Neural crest cell (in vitro differentiated cells): ENCODE results near the gene FCGR3B. TPM values are rescaled to one million over a fixed set of nuclear protein-coding genes. Genes with fewer than 3 reads are reported as not detected.
A peak's percentile ranks its signal among the peaks of the same experiment; 100 is the strongest.
"Not testable (repeated sequence)": the region's sequence is repeated elsewhere in the genome, so short reads cannot be mapped to it uniquely, and the experiment has no call there.

ENCODE experiments used
- DNase-seq: peaks from one replicate; pipeline ENCODE4 v3.0.0; 2021; ENCODE audit warnings: low read depth, mixed read lengths, low spot score
- H3K27ac Mint-ChIP-seq: one replicate; pipeline ENCODE4 v1.8.0; 2021; ENCODE audit warnings: mild to moderate bottlenecking, mixed read lengths; ENCODE audit not compliant: unreplicated experiment
- H3K27me3 Mint-ChIP-seq: 2 replicates; pipeline ENCODE4 v1.8.0; 2021; ENCODE audit warnings: low read depth, mild to moderate bottlenecking, mixed read lengths
- H3K36me3 Mint-ChIP-seq: 2 replicates; pipeline ENCODE4 v1.8.0; 2021; ENCODE audit warnings: low read depth, mild to moderate bottlenecking, mixed read lengths
- H3K4me1 Mint-ChIP-seq: 2 replicates; pipeline ENCODE4 v1.8.0; 2021; ENCODE audit warnings: mixed read lengths
- H3K4me3 Mint-ChIP-seq: one replicate; pipeline ENCODE4 v1.8.0; 2021; ENCODE audit warnings: mild to moderate bottlenecking, mixed read lengths
- H3K9me3 Mint-ChIP-seq: 2 replicates; pipeline ENCODE4 v1.8.0; 2021; ENCODE audit warnings: mixed read lengths
- total RNA-seq: library from RNA; stranded (reverse); gene quantifications from 2 replicates; pipeline ENCODE4 v1.2.1, GENCODE V29; 2021
- TF ChIP-seq, protein P1 (sequence below): fragments of 200-600 bp; sonication (generic); conservative IDR thresholded peaks from 2 replicates; pipeline ENCODE4 v1.5.0; 2021; ENCODE audit warnings: antibody characterized with exemption, mild to moderate bottlenecking

FCGR3B gene
- total RNA-seq, 1 donor from 2014 or later, result not detected

DNA sequence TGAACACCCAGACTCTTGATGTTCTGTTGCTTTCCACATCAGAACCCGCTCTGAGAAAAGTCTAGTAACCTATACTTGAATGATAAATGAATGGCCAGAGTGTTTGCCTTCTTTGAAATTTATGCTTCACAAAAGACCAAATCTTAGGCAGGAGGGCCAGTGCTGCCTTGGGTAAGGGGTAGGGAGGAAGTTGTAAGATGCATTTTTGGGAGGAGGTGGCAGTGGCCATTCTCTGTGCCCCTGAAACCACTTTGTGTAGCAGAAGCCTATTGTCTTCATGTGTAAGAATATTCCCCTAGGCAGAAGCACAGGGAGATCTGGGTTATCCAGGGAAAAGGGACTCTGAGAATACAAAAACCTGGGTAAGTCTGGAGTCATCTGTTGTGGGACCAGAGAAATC lies 32.6 kb upstream of the FCGR3B start:
- H3K4me1 Mint-ChIP-seq, DNase-seq, H3K4me3 Mint-ChIP-seq, H3K27me3 Mint-ChIP-seq, H3K9me3 Mint-ChIP-seq, H3K27ac Mint-ChIP-seq, H3K36me3 Mint-ChIP-seq: not testable (repeated sequence)

DNA sequence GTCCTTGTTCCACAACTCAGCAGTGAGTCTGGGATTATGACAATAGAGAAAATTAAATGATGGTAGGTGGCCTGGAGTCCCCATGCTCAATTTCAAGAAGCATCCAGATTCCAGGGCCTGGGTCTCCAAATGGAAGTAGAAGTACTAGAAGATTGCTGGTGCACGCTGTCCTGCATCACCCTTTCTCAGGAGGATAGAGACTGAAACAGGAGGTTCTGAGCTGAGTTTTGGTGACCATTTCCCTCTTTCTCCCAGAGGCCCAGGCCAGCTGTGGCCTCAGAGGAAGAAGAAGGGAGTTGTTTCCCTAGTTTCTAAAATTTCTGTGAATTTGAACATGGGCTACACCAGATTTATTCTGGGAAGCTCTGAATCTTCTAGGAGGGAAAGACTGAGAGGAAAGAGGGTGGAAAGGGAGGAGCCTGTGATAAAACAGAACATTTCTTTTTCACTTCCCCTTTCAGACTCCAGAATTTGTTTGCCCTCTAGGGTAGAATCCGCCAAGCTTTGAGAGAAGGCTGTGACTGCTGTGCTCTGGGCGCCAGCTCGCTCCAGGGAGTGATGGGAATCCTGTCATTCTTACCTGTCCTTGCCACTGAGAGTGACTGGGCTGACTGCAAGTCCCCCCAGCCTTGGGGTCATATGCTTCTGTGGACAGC lies 31.8 kb upstream of the FCGR3B start, which contains the start of gene FCGR2B:
Gene FCGR2B, plus strand, starts transcription at position 460 of the 656 bp plus-strand sequence. Its CDS starts 99 bp downstream, at position 559.
- not testable (repeated sequence) for DNase-seq, H3K36me3 Mint-ChIP-seq, H3K4me3 Mint-ChIP-seq, H3K4me1 Mint-ChIP-seq, H3K9me3 Mint-ChIP-seq, H3K27me3 Mint-ChIP-seq, H3K27ac Mint-ChIP-seq

DNA sequence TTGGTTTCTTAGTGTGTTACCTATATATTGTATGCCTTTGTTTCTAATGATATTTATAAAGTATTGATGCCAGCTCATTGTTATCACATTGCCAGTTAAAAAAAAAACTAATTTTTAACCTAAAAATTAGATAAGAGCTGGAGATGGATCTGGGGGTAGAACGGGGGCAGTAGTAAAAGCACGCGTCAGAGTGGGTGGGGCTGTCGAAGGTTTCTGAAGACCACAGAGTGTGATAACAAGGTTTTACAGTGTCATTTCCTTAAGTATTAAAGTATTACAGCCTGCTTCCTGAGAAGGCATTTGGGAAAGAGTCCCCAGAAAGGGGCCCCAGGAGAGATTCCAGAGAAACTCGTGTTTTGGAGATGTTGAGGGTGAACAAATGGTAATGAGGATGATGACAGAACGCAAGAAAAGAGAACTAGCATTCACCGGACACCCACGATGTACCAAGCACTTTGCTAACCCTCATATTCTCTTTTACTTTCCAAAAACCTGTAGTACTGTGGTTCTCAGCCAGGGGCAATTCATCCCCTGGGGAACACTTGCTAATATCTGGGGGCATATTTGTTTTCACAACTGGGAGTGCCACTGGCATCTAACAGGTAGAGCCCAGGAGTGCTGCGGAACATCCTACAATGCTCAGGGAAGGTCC lies 30.8 kb upstream of the FCGR3B start:
- not testable (repeated sequence) for DNase-seq, H3K4me1 Mint-ChIP-seq, H3K27ac Mint-ChIP-seq, H3K36me3 Mint-ChIP-seq, H3K9me3 Mint-ChIP-seq, H3K27me3 Mint-ChIP-seq, H3K4me3 Mint-ChIP-seq

DNA sequence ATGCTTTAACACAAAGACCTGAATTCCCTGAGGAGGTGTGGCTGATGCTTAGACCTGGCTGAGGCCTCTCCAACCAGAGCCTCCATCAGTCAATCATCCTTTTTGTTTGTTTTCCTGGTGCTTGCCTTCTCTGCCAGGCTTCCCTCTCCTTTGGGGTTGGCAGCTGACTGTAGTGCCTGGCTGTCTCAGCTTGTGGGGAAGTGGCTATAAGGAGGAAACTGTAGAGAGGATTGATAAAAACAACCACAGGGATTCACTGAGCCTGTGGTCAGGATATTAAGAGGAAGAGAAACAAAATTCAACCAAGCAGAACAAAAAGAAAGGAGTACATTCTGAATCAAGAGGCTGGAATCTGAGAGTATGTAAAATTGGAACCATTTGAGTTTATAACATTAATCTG lies 27.5 kb upstream of the FCGR3B start:
- H3K36me3 Mint-ChIP-seq, H3K27ac Mint-ChIP-seq, H3K9me3 Mint-ChIP-seq, DNase-seq, H3K4me1 Mint-ChIP-seq, H3K4me3 Mint-ChIP-seq: not testable (repeated sequence)
- peaks cover 13% of the 10 kb centered on the region for H3K27me3 Mint-ChIP-seq

DNA sequence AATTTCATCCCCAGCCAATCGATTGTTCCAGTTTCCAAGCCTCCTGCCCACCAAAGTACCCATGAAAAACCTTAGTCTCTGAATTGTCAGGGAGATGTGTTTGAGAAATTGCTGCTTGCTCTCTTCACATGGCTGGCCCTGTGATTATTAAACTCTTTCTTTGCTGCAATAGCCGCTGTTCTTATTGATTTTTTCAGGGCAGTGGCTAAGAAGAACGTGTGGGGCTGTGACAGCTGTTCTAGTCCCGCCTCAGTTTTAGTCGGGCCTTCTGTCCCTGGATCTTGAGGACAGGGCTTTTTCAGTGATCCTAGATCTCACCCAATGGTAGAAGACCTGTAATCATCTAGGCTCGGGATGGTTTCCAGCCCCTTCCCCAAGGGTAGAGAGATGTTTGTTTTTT lies 23.0 kb upstream of the FCGR3B start:
- not testable (repeated sequence) for H3K27ac Mint-ChIP-seq, H3K4me3 Mint-ChIP-seq, DNase-seq, H3K36me3 Mint-ChIP-seq, H3K4me1 Mint-ChIP-seq, H3K9me3 Mint-ChIP-seq
- peaks cover 28% of the 10 kb centered on the region for H3K27me3 Mint-ChIP-seq

DNA sequence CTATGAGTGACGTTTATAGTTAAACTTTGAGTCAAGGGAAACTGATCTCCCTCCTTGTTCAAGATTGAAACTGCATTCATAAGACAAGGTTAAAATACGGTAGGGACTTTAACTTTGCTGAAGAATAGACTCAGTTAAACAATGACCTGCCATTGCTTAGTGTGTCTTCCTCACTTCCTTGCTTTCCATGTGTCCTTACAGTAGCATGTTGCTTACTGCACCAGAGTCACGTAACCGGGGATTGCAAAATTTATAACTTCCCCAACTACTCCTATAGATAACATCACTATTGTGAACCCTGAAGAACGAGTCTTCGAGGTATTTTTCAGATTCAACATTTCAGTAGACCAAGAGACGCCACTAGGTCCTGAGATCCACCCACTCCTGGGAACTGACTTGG lies 22.6 kb upstream of the FCGR3B start:
- H3K36me3 Mint-ChIP-seq, H3K4me1 Mint-ChIP-seq, H3K9me3 Mint-ChIP-seq, H3K4me3 Mint-ChIP-seq, DNase-seq, H3K27ac Mint-ChIP-seq: not testable (repeated sequence)
- peaks cover 30% of the 10 kb centered on the region for H3K27me3 Mint-ChIP-seq

DNA sequence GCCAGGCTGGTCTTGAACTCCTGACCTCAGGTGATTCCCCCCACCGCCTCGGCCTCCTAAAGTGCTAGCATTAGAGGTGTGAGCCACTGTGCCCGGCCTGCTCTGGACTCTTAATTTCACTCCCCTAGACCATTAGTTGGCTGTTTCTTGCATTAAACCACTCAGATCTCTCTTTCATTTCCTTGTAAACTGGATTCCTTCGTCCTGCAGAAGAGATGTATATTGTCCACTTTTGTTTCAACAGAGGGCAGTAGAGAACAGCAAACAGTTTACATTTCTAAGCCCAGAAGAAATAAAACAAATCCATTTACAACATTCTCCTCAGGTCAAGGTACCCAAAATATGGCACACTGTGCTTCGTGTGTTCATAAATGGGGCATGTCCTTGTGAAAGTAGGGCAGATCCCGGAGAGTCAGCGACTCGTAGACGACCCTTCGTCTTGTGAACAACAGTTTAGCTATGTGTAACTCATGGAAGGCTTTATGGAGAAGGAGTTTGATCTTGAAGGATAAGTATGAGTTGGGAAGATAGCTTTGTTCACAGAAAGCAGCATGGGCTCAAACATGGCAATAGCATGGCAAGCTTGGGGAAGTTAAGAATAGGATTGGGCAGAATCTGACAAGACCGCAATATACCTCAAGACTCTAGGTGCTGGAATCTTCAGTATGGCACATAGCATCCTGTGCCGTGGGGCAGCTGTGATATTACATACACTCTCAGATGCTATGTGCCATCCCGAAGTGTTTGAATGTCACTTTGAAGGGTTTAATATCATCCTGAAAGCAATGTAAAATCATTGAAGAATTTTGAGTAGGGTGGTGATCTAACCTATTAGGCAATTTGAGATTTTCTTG lies 16.8 kb upstream of the FCGR3B start:
- not testable (repeated sequence) for H3K27ac Mint-ChIP-seq, H3K36me3 Mint-ChIP-seq, H3K9me3 Mint-ChIP-seq, DNase-seq, H3K4me3 Mint-ChIP-seq, H3K4me1 Mint-ChIP-seq
- H3K27me3 Mint-ChIP-seq, result peaks cover 53% of the 10 kb centered on the region
- TF ChIP-seq, protein P1, sequence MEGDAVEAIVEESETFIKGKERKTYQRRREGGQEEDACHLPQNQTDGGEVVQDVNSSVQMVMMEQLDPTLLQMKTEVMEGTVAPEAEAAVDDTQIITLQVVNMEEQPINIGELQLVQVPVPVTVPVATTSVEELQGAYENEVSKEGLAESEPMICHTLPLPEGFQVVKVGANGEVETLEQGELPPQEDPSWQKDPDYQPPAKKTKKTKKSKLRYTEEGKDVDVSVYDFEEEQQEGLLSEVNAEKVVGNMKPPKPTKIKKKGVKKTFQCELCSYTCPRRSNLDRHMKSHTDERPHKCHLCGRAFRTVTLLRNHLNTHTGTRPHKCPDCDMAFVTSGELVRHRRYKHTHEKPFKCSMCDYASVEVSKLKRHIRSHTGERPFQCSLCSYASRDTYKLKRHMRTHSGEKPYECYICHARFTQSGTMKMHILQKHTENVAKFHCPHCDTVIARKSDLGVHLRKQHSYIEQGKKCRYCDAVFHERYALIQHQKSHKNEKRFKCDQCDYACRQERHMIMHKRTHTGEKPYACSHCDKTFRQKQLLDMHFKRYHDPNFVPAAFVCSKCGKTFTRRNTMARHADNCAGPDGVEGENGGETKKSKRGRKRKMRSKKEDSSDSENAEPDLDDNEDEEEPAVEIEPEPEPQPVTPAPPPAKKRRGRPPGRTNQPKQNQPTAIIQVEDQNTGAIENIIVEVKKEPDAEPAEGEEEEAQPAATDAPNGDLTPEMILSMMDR, result peak; percentile 65

DNA sequence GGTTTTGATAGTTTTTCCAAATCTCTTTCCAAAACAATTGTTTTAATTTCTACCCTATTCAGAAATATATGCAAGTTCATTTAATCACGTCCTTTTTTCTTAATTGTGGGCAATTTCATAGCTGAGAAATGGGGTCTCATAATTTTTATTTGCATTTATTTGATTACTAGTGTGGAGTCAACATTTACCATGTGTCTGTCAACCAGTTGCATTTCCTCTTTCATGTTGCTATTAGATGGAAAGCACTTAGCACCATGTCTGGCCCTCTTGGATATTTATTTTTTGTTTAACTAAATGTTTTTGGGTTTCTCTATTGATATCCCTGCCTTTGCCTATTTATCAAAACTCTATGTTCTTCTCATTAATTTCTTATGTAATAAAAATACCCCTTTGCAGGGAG lies 13.9 kb upstream of the FCGR3B start:
- H3K4me3 Mint-ChIP-seq, H3K36me3 Mint-ChIP-seq, H3K9me3 Mint-ChIP-seq, DNase-seq, H3K27ac Mint-ChIP-seq, H3K4me1 Mint-ChIP-seq: not testable (repeated sequence)
- peaks cover 51% of the 10 kb centered on the region for H3K27me3 Mint-ChIP-seq

DNA sequence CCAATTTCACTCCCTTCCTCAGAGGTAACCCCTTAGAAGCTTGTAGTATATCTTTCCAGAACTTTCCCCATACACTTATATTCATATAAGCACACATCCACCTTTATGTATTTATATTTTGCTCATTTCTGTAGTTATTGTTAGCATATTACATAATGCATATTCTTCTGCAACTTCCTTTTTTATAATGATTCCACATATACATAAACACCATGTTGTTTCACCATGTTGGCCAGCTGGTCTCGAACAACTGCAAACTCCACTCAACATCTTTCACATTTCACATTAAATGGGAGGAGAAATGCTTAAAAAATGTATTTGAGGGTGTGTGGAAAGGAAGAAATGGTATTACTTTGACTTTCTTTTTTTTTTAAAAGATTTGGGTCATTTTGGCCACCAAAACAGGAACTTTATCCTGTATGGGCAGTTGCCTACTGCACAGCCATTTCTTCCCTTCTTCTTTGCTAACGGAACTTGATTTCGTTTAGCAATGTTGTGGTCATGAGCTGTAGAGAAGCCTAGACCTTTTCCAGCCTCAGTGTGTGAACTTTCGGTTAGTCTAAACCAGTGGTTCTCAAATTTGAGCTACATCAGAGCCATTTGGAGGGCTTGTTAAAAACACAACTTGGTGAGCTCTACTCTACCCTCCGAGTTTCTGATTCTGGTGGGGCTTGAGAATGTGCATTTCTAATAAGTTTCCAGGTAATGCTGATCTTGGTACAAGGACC lies 12.7 kb upstream of the FCGR3B start:
- not testable (repeated sequence) for DNase-seq, H3K4me1 Mint-ChIP-seq
- H3K27me3 Mint-ChIP-seq, result peaks cover 46% of the 10 kb centered on the region

DNA sequence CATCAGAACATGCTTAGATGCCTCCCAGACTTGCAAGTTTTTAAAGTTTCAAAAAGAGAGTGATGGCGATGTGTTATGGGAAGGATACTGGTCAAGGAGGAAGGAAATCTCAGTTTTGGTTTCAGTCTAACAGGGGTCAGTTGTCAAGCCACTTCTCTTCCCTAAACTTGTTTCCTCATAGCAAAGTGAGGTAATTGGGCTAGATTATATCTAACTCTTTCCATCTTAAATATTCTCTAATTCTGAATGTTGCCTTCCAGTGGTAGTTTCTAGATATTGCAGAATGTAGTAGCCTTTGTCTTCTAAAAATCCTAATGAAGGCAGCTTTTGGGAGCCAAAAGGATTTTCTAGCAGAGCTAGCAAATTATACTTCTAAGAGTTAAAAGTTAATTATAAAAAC lies 11.7 kb upstream of the FCGR3B start:
- H3K27me3 Mint-ChIP-seq, result peaks cover 44% of the 10 kb centered on the region
- H3K27ac Mint-ChIP-seq, DNase-seq, H3K4me3 Mint-ChIP-seq, H3K4me1 Mint-ChIP-seq, H3K36me3 Mint-ChIP-seq, H3K9me3 Mint-ChIP-seq: not testable (repeated sequence)

More for the DNA sequence above, 12.7 kb upstream of the FCGR3B start:
- not testable (repeated sequence) for H3K27ac Mint-ChIP-seq, H3K36me3 Mint-ChIP-seq, H3K9me3 Mint-ChIP-seq, H3K4me3 Mint-ChIP-seq

DNA sequence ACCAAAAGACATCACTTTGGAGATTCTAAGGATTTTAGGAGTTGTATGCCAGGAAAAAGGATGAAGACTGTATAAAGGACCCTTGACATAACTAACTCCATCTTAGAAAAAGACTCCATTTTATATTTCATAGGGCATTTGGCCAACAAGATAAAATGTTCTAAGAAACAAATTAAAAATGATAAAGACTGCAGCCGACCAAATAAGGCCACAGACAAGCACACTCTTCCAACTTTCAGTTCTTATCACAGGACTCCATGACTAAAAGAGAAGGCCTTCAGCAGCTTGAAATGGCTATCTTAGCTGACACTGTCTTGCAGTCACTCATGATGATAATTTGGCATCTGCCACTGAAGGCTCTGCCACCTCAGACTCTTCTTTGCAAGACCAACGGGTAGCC lies 8.2 kb upstream of the FCGR3B start:
- not testable (repeated sequence) for H3K9me3 Mint-ChIP-seq, DNase-seq, H3K4me1 Mint-ChIP-seq, H3K4me3 Mint-ChIP-seq, H3K36me3 Mint-ChIP-seq, H3K27ac Mint-ChIP-seq
- H3K27me3 Mint-ChIP-seq, result peaks cover 38% of the 10 kb centered on the region
